ENCODE data around the gene DIMT1. TPM values are rescaled to one million over a fixed set of nuclear protein-coding genes. Genes with fewer than 3 reads are reported as not detected.

Gene DIMT1
- total and polyA plus RNA-seq, 2 donors (not counting 1 experiment from before 2014, with no cell fraction given): 26.4 to 41.3 TPM

DNA sequence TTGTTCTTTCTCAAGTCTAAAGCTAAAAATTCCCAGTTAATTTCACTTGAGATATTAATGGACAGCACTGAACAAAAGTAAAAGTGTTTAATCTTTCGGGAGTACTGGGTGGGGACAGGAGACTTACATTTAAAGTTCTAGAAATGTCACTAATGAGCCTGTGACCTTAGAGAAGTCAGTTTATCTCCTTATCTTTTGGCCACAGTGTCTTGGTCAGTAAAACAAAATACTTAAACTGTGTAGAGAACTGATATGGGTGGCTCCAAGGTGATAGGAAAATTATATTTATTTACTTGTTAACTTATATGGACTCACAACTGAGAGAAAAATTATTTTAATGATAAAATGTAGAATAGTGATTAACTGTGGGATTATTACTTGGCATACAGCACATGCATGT is 17.7 kb upstream of the DIMT1 start:
- no peaks in the 10 kb centered on the region for H3K36me3 ChIP-seq (ENCODE audit: control insufficient read depth, insufficient read depth, low read length)

DNA sequence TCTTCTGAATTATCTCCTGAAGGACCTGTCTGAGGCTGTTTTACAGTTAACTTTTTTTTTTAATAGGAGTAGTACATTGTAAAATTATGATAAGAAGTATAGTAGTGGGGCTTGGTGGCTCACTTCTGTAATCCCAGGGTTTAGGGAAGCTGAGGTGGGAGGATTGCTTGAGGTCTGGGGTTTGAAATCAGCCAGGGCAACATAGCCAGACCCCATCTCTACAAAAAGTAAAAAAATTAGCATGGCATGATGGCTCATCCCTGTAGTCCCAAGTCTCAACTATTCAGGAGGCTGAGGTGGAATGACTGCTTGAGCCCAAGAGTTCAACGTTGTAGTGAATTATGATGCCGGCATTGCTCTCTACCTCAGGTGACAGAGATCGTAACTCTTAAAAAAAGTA is 15.9 kb upstream of the DIMT1 start:
- H3K9me3 ChIP-seq (ENCODE audit: control insufficient read depth, insufficient read depth, low read depth, low read length): no peaks in the 10 kb centered on the region
- H3K36me3 ChIP-seq (ENCODE audit: control insufficient read depth, insufficient read depth, low read length): no peaks in the 10 kb centered on the region
- H3K79me2 ChIP-seq (ENCODE audit: control insufficient read depth, insufficient read depth, low read length): peaks cover 28% of the 10 kb centered on the region
- no peak overlapping the region for H3K27ac ChIP-seq (ENCODE audit: insufficient read depth, low read length)
- no peaks in the 10 kb centered on the region for H3K4me1 ChIP-seq (ENCODE audit: control insufficient read depth, extremely low read depth, insufficient read depth, low read length)
- H2AFZ ChIP-seq (ENCODE audit: low read length): no peak overlapping the region
- H3K4me3 ChIP-seq (replicated peaks in 1 of 4; ENCODE audit: control extremely low read depth in 1 of 4, insufficient read depth in 1 of 4, low read depth in 3 of 4, low read length in 4 of 4): no peak overlapping the region
- no peak overlapping the region for H3K9ac ChIP-seq (ENCODE audit: insufficient read depth, low read length)
- no peak for TF ChIP-seq EZH2 (IDR thresholded peaks at IDR 0.05; ENCODE audit: low read length, missing control alignments)
- TF ChIP-seq, protein P1, sequence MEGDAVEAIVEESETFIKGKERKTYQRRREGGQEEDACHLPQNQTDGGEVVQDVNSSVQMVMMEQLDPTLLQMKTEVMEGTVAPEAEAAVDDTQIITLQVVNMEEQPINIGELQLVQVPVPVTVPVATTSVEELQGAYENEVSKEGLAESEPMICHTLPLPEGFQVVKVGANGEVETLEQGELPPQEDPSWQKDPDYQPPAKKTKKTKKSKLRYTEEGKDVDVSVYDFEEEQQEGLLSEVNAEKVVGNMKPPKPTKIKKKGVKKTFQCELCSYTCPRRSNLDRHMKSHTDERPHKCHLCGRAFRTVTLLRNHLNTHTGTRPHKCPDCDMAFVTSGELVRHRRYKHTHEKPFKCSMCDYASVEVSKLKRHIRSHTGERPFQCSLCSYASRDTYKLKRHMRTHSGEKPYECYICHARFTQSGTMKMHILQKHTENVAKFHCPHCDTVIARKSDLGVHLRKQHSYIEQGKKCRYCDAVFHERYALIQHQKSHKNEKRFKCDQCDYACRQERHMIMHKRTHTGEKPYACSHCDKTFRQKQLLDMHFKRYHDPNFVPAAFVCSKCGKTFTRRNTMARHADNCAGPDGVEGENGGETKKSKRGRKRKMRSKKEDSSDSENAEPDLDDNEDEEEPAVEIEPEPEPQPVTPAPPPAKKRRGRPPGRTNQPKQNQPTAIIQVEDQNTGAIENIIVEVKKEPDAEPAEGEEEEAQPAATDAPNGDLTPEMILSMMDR (conservative IDR thresholded peaks at IDR 0.05 in 1 of 2, IDR thresholded peaks at IDR 0.05 in 1 of 2; ENCODE audit: low read depth in 1 of 2, low read length in 2 of 2): no peak
- no peak overlapping the region for H3K4me2 ChIP-seq (ENCODE audit: extremely low read depth, insufficient read depth, low read length)
- H4K20me1 ChIP-seq (ENCODE audit: control insufficient read depth, extremely low read depth, insufficient read depth, low read length): no peaks in the 10 kb centered on the region
- DNase-seq (ENCODE audit: low read depth in 2 of 2): no peak
- no peaks in the 10 kb centered on the region for H3K27me3 ChIP-seq (ENCODE audit: control insufficient read depth, insufficient read depth, low read length)

More for the DNA sequence above, 17.7 kb upstream of the DIMT1 start:
- H3K4me1 ChIP-seq (ENCODE audit: control insufficient read depth, extremely low read depth, insufficient read depth, low read length): no peaks in the 10 kb centered on the region
- no peaks in the 10 kb centered on the region for H4K20me1 ChIP-seq (ENCODE audit: control insufficient read depth, extremely low read depth, insufficient read depth, low read length)
- H3K27ac ChIP-seq (ENCODE audit: insufficient read depth, low read length): no peak overlapping the region
- no peak for TF ChIP-seq EZH2 (IDR thresholded peaks at IDR 0.05; ENCODE audit: low read length, missing control alignments)
- TF ChIP-seq, protein P1 (conservative IDR thresholded peaks at IDR 0.05 in 1 of 2, IDR thresholded peaks at IDR 0.05 in 1 of 2; ENCODE audit: low read depth in 1 of 2, low read length in 2 of 2): no peak
- H3K4me3 ChIP-seq (replicated peaks in 1 of 4; ENCODE audit: control extremely low read depth in 1 of 4, insufficient read depth in 1 of 4, low read depth in 3 of 4, low read length in 4 of 4): no peak overlapping the region
- no peak overlapping the region for H3K4me2 ChIP-seq (ENCODE audit: extremely low read depth, insufficient read depth, low read length)
- no peak for DNase-seq (ENCODE audit: low read depth in 2 of 2)
- no peak overlapping the region for H3K9ac ChIP-seq (ENCODE audit: insufficient read depth, low read length)
- no peaks in the 10 kb centered on the region for H3K27me3 ChIP-seq (ENCODE audit: control insufficient read depth, insufficient read depth, low read length)
- peaks cover 21% of the 10 kb centered on the region for H3K79me2 ChIP-seq (ENCODE audit: control insufficient read depth, insufficient read depth, low read length)
- H3K9me3 ChIP-seq (ENCODE audit: control insufficient read depth, insufficient read depth, low read depth, low read length): no peaks in the 10 kb centered on the region
- H2AFZ ChIP-seq (ENCODE audit: low read length): no peak overlapping the region

DNA sequence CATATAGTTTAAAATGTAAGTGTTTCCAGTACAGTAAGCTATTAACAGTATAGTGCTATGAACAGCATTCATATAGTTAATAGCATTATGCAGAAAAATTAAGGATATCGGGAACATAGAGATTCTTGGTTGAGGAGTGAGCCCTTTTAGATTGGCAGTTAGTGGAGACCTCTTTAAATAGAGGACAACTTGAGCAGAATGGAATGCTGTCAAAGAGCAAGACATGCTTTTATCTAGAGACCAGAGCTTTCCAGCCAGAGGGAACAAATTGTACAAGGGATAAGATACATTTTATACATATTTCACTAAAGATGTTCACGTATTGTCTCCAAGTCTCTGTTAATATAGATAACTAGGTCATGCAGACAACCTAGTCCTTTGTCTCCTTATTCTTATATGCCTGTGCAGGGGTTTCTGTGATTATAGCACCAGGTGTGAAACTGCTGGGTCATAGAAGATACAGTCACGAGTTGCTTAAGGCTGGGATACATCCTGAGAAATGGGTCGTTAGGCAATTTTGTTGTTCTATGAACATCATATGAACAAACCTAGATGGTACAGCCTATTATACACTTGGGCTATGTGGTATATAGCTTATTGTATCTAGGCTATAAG is 14.9 kb upstream of the DIMT1 start:
- H3K79me2 ChIP-seq (ENCODE audit: control insufficient read depth, insufficient read depth, low read length): peaks cover 36% of the 10 kb centered on the region
- H3K4me3 ChIP-seq (replicated peaks in 1 of 4; ENCODE audit: control extremely low read depth in 1 of 4, insufficient read depth in 1 of 4, low read depth in 3 of 4, low read length in 4 of 4): no peak overlapping the region
- H4K20me1 ChIP-seq (ENCODE audit: control insufficient read depth, extremely low read depth, insufficient read depth, low read length): no peaks in the 10 kb centered on the region
- H3K4me2 ChIP-seq (ENCODE audit: extremely low read depth, insufficient read depth, low read length): no peak overlapping the region
- no peaks in the 10 kb centered on the region for H3K4me1 ChIP-seq (ENCODE audit: control insufficient read depth, extremely low read depth, insufficient read depth, low read length)
- no peak overlapping the region for H2AFZ ChIP-seq (ENCODE audit: low read length)
- no peaks in the 10 kb centered on the region for H3K36me3 ChIP-seq (ENCODE audit: control insufficient read depth, insufficient read depth, low read length)
- H3K27ac ChIP-seq (ENCODE audit: insufficient read depth, low read length): no peak overlapping the region
- no peak for DNase-seq (ENCODE audit: low read depth in 2 of 2)
- H3K27me3 ChIP-seq (ENCODE audit: control insufficient read depth, insufficient read depth, low read length): no peaks in the 10 kb centered on the region
- no peak for TF ChIP-seq EZH2 (IDR thresholded peaks at IDR 0.05; ENCODE audit: low read length, missing control alignments)
- TF ChIP-seq, protein P1 (conservative IDR thresholded peaks at IDR 0.05 in 1 of 2, IDR thresholded peaks at IDR 0.05 in 1 of 2; ENCODE audit: low read depth in 1 of 2, low read length in 2 of 2): no peak
- no peaks in the 10 kb centered on the region for H3K9me3 ChIP-seq (ENCODE audit: control insufficient read depth, insufficient read depth, low read depth, low read length)
- no peak overlapping the region for H3K9ac ChIP-seq (ENCODE audit: insufficient read depth, low read length)

Data from fibroblast of lung (primary cell).